GM12892 (cell line): ENCODE results near the gene PRKCZ.

ENCODE experiments used
- POLR2A ChIP-seq: IDR thresholded peaks from 2 replicates; pipeline ENCODE4 v1.6.1; 2011; ENCODE audit warnings: low read depth, low read length, control low read depth
- TAF1 ChIP-seq: IDR thresholded peaks from 2 replicates; pipeline ENCODE4 v1.6.1; 2011; ENCODE audit warnings: low read depth, mild to moderate bottlenecking, control low read depth, low read length, borderline replicate concordance

DNA sequence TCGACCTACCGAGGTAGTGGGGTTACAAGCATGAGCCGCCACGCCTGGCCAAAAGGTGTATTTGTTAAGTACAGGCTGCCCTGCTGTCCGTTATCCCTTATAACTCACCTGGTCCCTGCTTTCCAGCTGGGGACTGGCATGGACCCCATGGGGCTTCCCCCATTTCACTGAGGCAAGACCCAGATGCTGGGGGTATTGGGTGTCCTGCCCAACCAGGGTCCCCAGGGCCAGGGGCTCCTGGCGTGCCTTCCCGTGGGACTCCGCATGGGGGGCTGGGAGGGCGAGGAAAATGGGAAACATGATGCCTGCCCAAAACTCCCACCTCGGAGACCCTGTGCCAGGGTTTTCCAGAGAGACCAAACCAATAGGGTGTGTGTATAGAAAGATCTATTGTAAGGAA lies 79.9 kb downstream of the PRKCZ start:
- no peak for TF ChIP-seq TAF1
- TF ChIP-seq POLR2A, result no peak
